GM19351 (cell line): ENCODE data around the gene FRK.
A peak's percentile ranks its signal among the peaks of the same experiment; 100 is the strongest.
"Not testable (repeated sequence)": the region's sequence is repeated elsewhere in the genome, so short reads cannot be mapped to it uniquely, and the experiment has no call there.

Source experiments
- ATAC-seq: cut with Tn5 transposase; IDR thresholded peaks from one replicate; pipeline ENCODE4 v1.9.1; 2021; ENCODE audit warnings: mild to moderate bottlenecking, moderate library complexity; ENCODE audit not compliant: unreplicated experiment

The FRK gene

GRCh38 chr6:115891750-115892149, 168.9 kb downstream of the FRK start:
- no peak for ATAC-seq

GRCh38 chr6:115891111-115891669, 169.5 kb downstream of the FRK start:
- peak; percentile 96 for ATAC-seq

- ATAC-seq, result no peak
Observed at GRCh38 chr6:115890238-115890637, 170.5 kb downstream of the FRK start.

GRCh38 chr6:115888687-115889470, 171.8 kb downstream of the FRK start:
- ATAC-seq, result not testable (repeated sequence)

GRCh38 chr6:115887891-115888290, 172.8 kb downstream of the FRK start:
- ATAC-seq, result no peak

GRCh38 chr6:115885636-115886366, 174.9 kb downstream of the FRK start:
- peak; percentile 60 for ATAC-seq

- no peak for ATAC-seq
Observed at GRCh38 chr6:115882771-115883170, 177.9 kb downstream of the FRK start.

- no peak for ATAC-seq
Observed at GRCh38 chr6:115882174-115882573, 178.5 kb downstream of the FRK start.
